H1 (cell line): ENCODE data around the gene PGM2. TPM values are rescaled to one million over a fixed set of nuclear protein-coding genes. Genes with fewer than 3 reads are reported as not detected.

Source experiments
- CHD1 ChIP-seq: IDR thresholded peaks from 2 replicates; pipeline ENCODE4 v1.6.1; 2012; ENCODE audit warnings: low read depth, low read length, improper control_type of control experiment
- GABPA ChIP-seq: IDR thresholded peaks from 2 replicates; pipeline ENCODE4 v1.6.1; 2011; ENCODE audit warnings: mild to moderate bottlenecking, low read length, moderate library complexity, borderline replicate concordance; ENCODE audit not compliant: insufficient read depth
- POLR2AphosphoS5 ChIP-seq: IDR thresholded peaks from 2 replicates; pipeline ENCODE4 v1.6.1; 2011; ENCODE audit warnings: low read depth, low read length
- polyA plus RNA-seq, 7 experiments: library from polyadenylated mRNA; depleted of rRNA in 3 of 7; stranded (reverse) in 5 of 7; unstranded in 2 of 7; fragments of >200 nt in 5 of 7; fragments of 200-250 nt in 2 of 7; gene quantifications; 1 replicate in 5 of 7; 2 replicates in 1 of 7; 4 replicates in 1 of 7; pipeline versions ENCODE4 v1.2.1 to v1.2.3, GENCODE V29; 2011 to 2013; ENCODE audit warnings: missing spikeins in 2 of 7, mixed read lengths in 2 of 7
- total RNA-seq: library from RNA; stranded (reverse); fragmentation: NEBNext Ultra II Directional; extraction: Animal tissue kit (Norgen Biotek cat#: 25700); gene quantifications from 2 replicates; pipeline ENCODE4 v1.2.1, GENCODE V29; 2021

PGM2 gene
- total and polyA plus RNA-seq, 2 of the 8 experiments (the other 6 are each of a cell fraction or from before 2014, with no cell fraction given): 7.7 to 38.0 TPM

GRCh38 chr4:37797374-37797773, 29.1 kb upstream of the PGM2 start (continued):
- TF ChIP-seq POLR2AphosphoS5: no peak
- no peak for TF ChIP-seq CHD1
- no peak for TF ChIP-seq GABPA
